Nephron (organoid): ENCODE measurements around the gene VTI1A.

Source experiments
- H3K27ac Mint-ChIP-seq, 3 experiments: 2 replicates each; pipeline ENCODE4 v1.8.0; 2020; ENCODE audit warnings: mixed read lengths in 3 of 3, mild to moderate bottlenecking in 2 of 3, moderate library complexity in 1 of 3
- H3K27me3 Mint-ChIP-seq: 2 replicates; pipeline ENCODE4 v1.8.0; 2021; ENCODE audit warnings: low read depth, mild to moderate bottlenecking, moderate library complexity, mixed read lengths
- H3K36me3 Mint-ChIP-seq: 2 replicates; pipeline ENCODE4 v1.8.0; 2020; ENCODE audit warnings: low read depth, mixed read lengths
- H3K4me1 Mint-ChIP-seq: 2 replicates; pipeline ENCODE4 v1.8.0; 2020; ENCODE audit warnings: mixed read lengths
- H3K4me3 Mint-ChIP-seq, 3 experiments: 2 replicates each; pipeline ENCODE4 v1.8.0; 2020; ENCODE audit warnings: mild to moderate bottlenecking in 3 of 3, mixed read lengths in 3 of 3, moderate library complexity in 2 of 3
- H3K9me3 Mint-ChIP-seq: 2 replicates; pipeline ENCODE4 v1.8.0; 2020; ENCODE audit warnings: mixed read lengths
- CTCF ChIP-seq, 3 experiments: fragments of 200-600 bp; sonication (generic); IDR thresholded peaks; one replicate each; pipeline ENCODE4 v1.5.0; 2021; ENCODE audit warnings: antibody characterized with exemption in 3 of 3; ENCODE audit not compliant: unreplicated experiment in 3 of 3

The VTI1A gene

DNA sequence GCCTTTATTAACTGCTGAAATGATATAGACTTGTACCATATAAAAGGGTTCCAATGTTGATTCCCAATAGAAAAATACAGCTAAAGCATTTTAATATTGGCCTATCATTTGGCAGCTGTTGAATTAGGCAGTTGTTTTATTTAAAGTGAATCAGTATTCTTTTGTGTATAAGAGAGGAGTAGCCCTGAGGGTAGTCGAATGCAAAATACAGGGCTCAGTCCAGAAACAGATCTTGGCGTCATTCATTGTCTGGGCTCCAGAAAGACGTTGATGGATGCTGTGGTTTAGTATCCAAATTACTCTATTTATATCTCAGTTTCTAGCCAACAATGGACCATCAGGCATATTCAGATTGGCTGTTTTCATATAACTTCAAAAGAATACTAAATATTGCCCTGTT, 193.6 kb downstream of the VTI1A start:
- Mint-ChIP-seq H3K4me1 (no peaks in the 10 kb centered on the region), H3K9me3 (no peaks in the 10 kb centered on the region), H3K4me3 (no peak overlapping the region), H3K27me3 (no peaks in the 10 kb centered on the region), H3K27ac (no peak overlapping the region), H3K36me3 (no peaks in the 10 kb centered on the region)
- no peak for TF ChIP-seq CTCF (IDR thresholded peaks at IDR 0.05; ENCODE audit: unreplicated experiment in 3 of 3)

GRCh38 chr10:112643600-112644264, 196.7 kb downstream of the VTI1A start:
- Mint-ChIP-seq H3K27ac (no peak overlapping the region), H3K9me3 (no peaks in the 10 kb centered on the region), H3K27me3 (no peaks in the 10 kb centered on the region), H3K4me1 (no peaks in the 10 kb centered on the region), H3K36me3 (no peaks in the 10 kb centered on the region), H3K4me3 (no peak overlapping the region)
- no peak for TF ChIP-seq CTCF (IDR thresholded peaks at IDR 0.05; ENCODE audit: unreplicated experiment in 3 of 3)

- no peaks in the 10 kb centered on the region for H3K9me3 Mint-ChIP-seq
- TF ChIP-seq CTCF (IDR thresholded peaks at IDR 0.05; ENCODE audit: unreplicated experiment in 3 of 3), result no peak
- H3K27me3 Mint-ChIP-seq, result no peaks in the 10 kb centered on the region
- no peaks in the 10 kb centered on the region for H3K4me1 Mint-ChIP-seq
- no peak overlapping the region for H3K4me3 Mint-ChIP-seq
- no peak overlapping the region for H3K27ac Mint-ChIP-seq
- H3K36me3 Mint-ChIP-seq, result no peaks in the 10 kb centered on the region
Observed at GRCh38 chr10:112644265-112644645, 197.2 kb downstream of the VTI1A start.

- Mint-ChIP-seq H3K27me3 (no peaks in the 10 kb centered on the region), H3K4me1 (no peaks in the 10 kb centered on the region), H3K4me3 (no peak overlapping the region), H3K9me3 (no peaks in the 10 kb centered on the region), H3K27ac (peak overlapping the region in 1 of 3 experiments; percentile 9), H3K36me3 (no peaks in the 10 kb centered on the region)
- no peak for TF ChIP-seq CTCF (IDR thresholded peaks at IDR 0.05; ENCODE audit: unreplicated experiment in 3 of 3)
Observed at GRCh38 chr10:112649006-112649821, 202.2 kb downstream of the VTI1A start.

DNA sequence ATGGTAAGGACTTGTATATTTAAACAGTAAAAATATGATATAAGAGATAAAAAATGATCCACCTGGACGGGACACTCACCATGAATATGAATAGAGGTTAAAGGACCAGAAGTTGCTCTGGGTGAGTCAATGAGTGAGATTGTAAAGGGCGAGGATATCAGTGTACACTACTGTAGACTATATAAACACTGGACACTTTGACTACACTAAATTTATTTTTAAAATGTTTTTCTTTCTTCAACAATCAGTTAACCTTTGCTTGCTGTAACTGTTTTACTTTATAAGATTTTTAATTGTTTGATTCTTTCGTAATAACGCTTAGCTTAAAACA, 202.8 kb downstream of the VTI1A start:
- no peaks in the 10 kb centered on the region for H3K9me3 Mint-ChIP-seq

More for the DNA sequence above, 202.8 kb downstream of the VTI1A start:
- no peaks in the 10 kb centered on the region for H3K27me3 Mint-ChIP-seq
- no peak for TF ChIP-seq CTCF (IDR thresholded peaks at IDR 0.05; ENCODE audit: unreplicated experiment in 3 of 3)
- H3K4me1 Mint-ChIP-seq, result no peaks in the 10 kb centered on the region
- H3K4me3 Mint-ChIP-seq, result no peak overlapping the region
- no peaks in the 10 kb centered on the region for H3K36me3 Mint-ChIP-seq
- H3K27ac Mint-ChIP-seq, result no peak overlapping the region
